Measurements from ENCODE around the gene STMN3.

The STMN3 gene

GRCh38 chr20:63653041-63653973 lies at the start of gene STMN3:
Gene STMN3, minus strand, starts transcription at chr20:63653424. Its CDS starts 79 bp downstream, at chr20:63653345.
- DNase-seq: peak; percentile 97

DNA sequence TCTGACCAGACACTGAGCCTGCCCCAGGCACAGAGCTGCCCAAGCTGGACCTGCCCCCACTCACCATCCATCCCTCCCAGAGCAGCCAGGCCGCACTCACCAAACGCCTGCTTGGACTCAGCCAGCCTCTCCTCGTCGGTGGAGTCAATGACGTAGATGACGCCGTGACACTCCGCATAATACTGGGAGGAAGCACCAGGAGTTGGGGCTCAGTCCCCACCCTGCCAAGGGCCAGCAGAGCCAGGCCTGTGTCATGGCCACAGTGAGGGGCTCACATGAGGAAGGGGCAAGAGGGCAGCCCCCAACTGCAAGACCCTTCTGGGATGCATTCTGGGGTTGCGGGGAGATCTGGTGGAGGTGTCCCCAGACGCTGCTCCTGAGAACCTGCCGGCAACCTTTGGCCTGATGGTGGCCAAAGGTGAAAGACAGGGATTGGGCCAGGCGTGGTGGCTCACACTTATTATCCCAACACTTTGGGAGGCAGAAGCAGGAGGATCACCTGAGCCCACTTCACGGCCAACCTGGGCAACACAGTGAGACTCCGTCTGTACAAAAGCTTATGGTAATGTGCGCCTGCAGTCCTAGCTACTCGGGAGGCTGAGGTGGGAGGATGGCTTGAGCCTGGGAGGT lies 48.9 kb upstream of the STMN3 start:
- no peak for DNase-seq

DNA sequence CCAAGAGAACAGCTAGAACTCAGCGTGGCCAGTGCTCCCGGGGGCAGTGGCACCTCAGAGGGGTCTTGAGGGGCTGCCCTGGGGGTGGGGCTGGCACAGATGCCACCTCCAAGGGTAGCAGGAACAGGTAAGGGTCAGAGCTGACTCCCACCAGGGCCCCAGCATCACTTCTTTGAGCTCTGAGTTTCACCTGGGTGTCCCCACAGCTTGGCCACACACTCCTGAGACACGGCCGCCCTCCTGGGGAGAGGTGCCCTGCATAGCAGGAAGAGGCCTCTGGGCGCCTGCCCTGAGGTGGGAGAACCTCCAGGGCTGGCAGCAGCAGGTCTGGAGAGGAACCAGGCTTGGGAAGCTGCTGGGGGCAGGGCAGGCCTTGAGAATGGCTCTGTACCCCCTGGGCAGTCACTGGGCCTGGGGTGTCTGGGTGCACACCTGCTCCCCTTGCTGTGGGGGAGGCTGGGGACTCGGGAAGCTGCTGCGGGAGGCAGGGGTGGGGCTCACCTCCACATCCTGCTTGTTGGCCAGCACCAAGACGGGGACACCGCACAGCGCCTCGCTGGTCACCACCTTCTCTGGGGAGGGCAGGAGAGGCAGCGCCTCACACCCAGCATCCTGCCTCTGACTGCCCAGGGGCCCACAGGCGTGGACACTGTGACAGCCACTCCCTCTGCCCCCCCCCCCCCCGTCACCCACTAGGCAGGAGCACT lies 48.3 kb upstream of the STMN3 start:
- no peak for DNase-seq

GRCh38 chr20:63701051-63701328 lies 47.8 kb upstream of the STMN3 start:
- DNase-seq: no peak

- no peak for DNase-seq
Measured at GRCh38 chr20:63700199-63701050, 47.2 kb upstream of the STMN3 start.

DNA sequence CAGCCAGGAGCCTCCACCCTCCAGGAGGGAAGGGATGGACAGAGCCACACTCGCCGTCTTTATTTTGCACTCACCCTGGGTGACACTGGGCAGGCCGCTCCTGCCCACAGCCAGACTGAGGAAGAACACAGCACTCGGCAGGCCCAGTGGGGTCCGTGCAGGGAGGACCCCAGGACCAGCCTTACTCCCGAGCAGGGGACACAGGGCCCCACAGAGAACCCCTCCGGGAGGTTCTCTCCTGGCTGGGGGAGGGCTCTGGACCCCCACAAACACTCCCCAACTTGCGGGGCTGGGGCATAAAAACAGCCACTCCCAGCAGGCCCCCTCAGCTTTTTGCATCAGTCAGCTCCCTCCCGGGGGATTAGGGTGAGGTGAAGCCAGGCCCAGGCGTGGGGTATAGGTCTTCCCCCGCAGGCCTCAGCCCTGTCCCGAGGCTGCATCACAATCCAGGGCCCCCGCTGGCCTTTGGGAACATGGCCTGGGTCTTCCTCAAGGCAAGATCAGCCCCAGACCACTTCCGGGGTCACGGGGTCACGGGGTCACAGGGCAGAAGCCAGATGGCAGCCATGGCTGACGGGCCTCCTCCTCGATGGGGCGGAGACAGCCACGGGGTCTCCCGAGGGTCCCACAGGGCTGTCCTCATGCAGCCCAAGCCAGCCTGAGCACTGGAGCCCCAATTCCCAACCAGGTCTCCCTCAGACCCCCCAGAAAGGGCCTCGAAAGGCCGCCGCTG lies 46.4 kb upstream of the STMN3 start:
- no peak for DNase-seq

GRCh38 chr20:63698739-63699465 lies 45.7 kb upstream of the STMN3 start:
- DNase-seq: no peak

DNA sequence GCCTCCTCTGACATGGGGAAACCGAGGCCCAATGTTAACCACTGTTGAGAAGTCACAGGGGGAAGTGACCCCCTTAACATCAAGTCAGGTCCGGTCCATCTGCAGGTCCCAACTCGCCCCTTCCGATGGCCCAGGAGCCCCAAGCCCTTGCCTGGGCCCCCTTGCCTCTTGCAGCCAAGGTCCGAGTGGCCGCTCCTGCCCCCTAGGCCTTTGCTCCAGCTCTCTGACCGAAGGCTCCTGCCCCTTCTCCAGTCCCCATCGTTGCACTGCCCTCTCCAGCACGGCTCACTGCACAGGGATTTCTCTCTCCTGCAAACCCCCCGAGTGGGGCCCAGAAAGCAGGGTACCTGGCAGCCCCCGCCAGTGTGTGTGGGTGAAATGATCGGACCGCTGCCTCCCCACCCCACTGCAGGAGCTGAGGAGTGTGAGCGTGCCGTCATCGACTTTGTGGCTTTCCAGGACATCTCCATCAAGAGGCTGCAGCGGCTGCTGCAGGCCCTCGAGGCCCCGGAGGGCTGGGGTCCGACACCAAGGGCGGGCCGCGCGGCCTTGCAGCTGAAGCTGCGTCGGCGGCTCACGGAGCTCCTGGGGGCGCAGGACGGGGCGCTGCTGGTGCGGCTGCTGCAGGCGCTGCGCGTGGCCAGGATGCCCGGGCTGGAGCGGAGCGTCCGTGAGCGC lies 44.8 kb upstream of the STMN3 start:
- DNase-seq: no peak

DNA sequence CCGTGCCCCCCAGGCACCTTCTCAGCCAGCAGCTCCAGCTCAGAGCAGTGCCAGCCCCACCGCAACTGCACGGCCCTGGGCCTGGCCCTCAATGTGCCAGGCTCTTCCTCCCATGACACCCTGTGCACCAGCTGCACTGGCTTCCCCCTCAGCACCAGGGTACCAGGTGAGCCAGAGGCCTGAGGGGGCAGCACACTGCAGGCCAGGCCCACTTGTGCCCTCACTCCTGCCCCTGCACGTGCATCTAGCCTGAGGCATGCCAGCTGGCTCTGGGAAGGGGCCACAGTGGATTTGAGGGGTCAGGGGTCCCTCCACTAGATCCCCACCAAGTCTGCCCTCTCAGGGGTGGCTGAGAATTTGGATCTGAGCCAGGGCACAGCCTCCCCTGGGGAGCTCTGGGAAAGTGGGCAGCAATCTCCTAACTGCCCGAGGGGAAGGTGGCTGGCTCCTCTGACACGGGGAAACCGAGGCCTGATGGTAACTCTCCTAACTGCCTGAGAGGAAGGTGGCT lies 44.2 kb upstream of the STMN3 start:
- no peak for DNase-seq

DNA sequence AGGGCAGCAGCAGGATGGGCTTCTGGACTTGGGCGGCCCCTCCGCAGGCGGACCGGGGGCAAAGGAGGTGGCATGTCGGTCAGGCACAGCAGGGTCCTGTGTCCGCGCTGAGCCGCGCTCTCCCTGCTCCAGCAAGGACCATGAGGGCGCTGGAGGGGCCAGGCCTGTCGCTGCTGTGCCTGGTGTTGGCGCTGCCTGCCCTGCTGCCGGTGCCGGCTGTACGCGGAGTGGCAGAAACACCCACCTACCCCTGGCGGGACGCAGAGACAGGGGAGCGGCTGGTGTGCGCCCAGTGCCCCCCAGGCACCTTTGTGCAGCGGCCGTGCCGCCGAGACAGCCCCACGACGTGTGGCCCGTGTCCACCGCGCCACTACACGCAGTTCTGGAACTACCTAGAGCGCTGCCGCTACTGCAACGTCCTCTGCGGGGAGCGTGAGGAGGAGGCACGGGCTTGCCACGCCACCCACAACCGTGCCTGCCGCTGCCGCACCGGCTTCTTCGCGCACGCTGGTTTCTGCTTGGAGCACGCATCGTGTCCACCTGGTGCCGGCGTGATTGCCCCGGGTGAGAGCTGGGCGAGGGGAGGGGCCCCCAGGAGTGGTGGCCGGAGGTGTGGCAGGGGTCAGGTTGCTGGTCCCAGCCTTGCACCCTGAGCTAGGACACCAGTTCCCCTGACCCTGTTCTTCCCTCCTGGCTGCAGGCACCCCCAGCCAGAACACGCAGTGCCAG lies 43.6 kb upstream of the STMN3 start, which contains the start of gene TNFRSF6B:
Gene TNFRSF6B, plus strand, starts transcription at position 25 of the 729 bp plus-strand sequence. Its CDS starts 116 bp downstream, at position 141.
- DNase-seq: no peak

- DNase-seq: no peak
Measured at GRCh38 chr20:63696306-63696627, 43.0 kb upstream of the STMN3 start.

- no peak for DNase-seq
Measured at GRCh38 chr20:63695424-63696305, 42.4 kb upstream of the STMN3 start.

- DNase-seq: no peak
Measured at GRCh38 chr20:63694584-63695423, 41.6 kb upstream of the STMN3 start.

DNA sequence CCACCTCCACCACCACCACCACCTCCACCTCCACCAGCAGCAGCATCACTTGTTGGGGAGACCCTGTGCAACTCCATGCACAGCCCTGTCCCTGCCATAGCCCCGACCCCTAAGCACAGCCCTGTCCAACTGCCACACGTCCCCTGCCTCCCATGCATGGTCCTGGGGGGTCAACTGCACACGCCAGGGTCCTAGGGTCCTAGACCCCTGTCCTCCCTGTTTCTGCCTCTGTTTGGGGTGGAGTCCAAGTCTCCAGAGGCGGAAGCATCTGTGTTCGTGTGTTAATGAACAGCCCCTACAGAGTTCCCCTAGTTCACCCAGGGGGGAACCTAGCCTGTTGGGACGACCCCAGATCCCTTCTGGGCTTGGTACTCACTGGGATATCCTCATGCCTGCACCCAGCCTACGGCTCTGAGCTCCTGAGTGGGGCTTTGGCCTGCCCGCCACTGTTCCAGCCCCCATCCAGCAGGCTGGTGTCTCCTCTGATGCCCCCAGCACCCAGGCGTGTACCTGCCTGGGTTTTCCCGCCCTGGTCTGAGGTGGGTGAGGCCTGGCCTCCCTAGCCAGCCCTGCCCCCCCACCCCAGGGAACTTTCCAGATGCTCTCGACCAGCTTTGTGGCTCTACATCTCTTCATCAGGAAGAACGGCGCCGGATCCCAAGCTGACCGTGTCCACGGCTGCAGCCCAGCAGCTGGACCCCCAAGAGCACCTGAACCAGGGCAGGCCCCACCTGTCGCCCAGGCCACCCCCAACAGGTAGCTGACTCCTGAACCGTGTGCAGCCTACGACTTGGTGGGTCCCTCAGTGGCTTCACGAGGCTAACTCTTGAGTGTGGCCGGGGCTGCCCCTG lies 40.7 kb upstream of the STMN3 start:
- DNase-seq: no peak

DNA sequence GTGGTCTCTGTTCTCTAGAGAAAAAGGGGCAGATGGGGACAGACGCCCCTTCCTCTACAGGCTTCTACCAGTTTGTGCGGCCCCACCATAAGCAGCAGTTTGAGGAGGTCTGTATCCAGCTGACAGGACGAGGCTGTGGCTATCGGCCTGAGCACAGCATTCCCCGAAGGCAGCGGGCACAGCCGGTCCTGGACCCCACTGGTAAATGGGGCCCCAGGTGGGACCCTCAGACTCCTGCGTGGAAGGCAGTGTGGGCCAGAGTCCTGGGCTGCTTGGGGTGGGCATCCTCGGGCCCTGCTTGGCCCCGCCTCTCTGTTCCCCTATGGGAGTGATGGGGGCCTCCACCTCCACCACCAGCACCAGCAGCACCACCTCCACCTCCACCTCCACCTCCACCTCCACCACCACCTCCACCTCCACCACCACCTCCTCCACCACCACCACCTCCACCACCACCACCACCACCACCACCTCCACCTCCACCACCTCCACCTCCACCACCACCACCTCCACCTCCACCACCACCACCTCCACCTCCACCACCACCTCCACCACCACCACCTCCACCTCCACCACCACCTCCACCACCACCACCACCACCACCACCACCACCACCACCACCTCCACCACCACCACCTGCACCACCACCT lies 40.0 kb upstream of the STMN3 start:
- no peak for DNase-seq

DNA sequence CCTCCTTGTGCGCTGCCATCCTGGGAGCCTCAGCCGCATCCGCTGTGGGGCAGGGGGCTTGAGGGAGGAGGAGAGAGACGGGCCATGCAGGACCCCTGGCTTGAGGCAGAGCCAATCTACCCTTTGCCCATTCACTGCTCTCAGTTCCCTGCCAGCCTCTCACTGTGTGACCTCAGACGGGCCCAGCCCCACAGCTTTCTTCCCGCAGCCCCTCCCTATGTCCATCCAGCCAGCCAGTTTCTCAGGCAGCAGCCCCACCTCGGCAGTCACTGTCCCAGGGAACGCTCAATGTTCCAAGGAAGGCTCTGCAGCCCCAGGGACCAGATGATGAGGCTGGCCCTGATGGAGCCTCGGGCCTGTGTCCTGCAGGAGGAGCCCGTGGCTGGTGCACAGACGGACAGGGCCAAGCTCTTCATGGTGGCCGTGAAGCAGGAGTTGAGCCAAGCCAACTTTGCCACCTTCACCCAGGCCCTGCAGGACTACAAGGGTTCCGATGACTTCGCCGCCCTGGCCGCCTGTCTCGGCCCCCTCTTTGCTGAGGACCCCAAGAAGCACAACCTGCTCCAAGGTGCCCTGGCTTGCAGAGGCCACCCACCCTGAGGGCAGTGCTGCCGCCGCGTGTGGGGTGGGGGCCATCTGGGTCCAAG lies 39.3 kb upstream of the STMN3 start:
- DNase-seq: no peak

Data from NCI-H2171 (cell line).